LoVo (cell line): ENCODE results near the gene BSCL2.
"Not testable (repeated sequence)": the region's sequence is repeated elsewhere in the genome, so short reads cannot be mapped to it uniquely, and the experiment has no call there.

Experiments used
- DNase-seq: peaks from one replicate; pipeline ENCODE4 v3.0.0-alpha.2; 2016; ENCODE audit warnings: low spot score

Gene BSCL2

DNA sequence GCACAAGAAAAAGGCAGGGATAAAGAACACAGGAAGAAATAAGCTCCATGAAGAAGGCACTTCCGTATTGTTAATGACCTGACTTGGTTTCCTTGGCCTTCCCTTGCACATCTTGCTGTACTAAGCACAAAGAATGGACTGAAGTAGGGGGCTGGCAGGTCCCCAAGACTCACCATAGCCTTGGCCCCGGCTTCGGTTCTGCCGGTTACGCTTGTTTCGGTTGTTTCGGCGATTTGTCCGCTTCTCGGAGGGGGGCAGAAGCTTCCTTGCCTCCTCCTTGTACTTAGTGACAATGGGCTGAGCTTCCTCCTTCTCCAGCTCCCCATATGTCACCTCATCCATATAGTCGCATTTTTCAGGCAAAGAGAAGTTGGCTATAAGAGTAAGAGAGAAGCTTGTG, 9.6 kb upstream of the BSCL2 start:
- DNase-seq: no peak

DNA sequence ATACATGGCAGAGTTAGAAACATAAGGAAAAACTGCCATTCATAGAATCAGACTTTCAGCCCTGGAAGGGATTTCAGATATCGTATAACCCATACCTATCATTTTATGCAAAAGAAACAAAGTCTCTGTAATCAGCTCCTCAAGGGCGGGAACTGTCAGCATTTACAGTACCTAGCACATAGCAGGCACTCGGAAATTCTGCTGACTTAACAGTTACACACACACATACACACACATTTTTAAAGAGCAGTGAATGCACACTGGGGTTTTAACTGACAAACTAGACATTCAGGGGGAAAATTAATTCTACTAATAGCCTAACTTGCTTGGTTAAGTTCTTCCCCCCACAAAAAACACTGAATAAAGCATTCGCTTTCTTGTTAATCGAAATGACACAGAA, 9.0 kb upstream of the BSCL2 start:
- DNase-seq: no peak

DNA sequence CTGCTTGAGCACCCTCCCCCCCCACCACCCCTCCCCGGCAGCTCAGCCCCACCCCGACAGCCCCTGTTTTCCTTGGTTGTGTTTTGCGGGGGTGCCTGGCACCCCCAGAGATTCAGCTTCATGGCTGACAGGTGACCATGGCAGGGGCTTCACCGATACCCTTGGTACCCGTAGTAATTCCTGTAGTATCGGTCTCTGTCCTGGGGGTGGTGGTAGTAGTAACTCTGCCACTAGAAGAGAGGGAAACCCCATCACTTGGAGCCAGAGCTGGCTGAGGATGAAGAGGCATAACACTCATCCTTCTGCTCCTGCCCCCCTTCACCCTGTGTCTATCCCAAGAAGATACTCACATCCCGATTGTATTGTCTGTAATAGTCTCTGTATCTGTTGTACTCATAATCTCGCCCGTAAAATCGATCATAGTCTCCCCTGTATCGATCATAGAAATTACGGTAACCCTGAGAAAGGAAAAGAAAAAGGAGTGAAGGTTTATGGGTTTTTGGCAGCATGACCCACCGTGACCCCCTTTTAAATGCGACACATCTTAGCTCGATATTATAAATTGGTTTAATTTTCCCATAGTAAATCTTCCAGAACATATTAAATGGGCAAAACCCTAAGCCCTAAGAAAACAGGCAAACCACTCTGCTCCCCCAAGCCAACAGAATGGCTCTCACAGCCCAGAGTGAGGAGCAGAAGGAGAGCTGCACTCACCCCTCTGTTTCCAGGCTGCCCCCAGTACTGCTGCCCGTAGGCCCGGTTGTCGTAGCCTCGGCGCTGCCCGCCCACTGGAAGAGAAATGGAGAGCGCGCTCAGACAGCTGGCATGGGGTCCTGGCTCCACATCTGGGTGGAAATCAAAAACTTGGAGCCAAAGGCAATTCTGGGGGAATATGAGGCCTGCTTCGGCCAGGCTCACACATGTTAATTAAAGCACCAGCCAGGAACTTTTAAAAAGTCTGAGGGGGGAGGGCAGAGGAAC, 8.2 kb upstream of the BSCL2 start:
- DNase-seq: no peak

DNA sequence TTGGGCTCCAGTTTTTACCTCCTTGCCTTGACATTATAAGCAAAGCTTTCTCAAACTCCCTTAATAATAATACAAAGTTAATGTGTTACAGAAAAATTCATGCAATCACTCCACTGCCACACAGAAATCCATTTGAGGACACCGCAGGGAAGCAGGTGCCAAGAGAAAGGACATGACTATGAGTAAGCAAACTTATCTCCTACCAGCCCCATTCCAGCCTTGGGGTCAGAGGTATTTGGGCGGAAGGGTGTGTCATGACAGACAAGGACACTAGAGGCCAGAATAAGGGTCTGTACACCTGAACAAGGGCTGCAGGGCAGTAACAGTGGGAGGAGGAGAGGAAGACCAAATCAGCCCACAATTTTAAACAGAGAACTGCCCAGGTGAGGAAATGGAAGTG, 6.1 kb upstream of the BSCL2 start:
- DNase-seq: peak; percentile 57

DNA sequence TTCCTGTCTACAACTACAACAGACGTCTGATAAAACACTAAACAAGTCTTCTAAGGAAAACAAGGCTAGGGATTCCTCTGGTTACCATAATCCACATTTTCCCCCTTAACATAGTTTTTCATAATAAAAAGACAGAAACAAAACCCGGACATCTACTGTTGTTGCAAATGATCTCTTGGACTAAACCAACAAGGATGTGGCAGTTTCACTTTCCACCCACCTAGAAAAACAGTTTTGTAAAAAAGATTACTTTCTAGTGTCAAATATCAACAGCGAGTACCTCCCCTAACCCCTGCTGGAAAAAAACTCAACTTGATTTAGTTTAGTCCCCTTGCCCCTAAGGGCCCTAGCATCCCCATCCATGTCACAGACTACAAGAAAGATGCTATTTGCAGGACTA, 5.6 kb upstream of the BSCL2 start:
- DNase-seq: no peak

DNA sequence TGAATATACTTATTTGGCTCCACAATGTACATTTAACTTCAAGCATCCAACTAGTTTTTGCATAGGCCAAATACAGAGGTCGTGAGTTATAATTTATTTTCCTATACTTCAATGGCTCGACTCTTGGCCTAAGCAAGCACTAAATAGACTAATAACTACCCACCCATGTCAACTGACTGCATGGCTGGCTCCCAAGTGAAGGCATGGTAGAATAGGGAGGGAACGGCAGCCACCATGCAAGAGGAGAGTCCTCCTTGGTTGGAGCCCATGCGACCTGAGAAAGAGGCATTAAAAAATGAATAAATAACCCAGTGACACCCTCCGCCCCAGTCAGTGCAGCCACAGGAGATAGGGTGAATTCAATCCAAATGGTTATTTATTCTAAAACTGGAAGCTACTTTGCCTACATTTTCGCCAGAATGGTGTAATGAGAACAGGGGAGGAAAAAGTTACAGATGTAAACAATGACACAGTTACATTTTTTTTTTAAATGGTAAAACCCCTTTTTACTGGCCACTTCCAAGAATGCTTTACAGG, 5.1 kb upstream of the BSCL2 start:
- no peak for DNase-seq

DNA sequence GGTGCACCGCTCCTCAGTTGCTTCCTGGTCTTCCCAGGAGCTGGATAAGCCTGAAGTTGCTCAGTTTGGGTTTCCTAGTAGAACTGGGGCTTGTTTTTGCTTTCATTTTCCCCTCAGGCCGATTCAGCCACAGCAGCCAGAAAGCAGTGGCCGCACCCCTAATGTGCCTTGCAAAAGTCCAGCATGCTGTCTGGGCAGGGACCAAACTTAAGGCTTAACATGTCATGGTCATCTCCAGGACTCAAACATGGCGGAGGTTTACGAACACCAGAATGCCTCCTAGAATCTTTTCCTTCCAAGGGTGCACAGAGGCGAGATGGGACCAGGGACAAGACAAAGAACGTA, 2.7 kb upstream of the BSCL2 start:
- DNase-seq: no peak

DNA sequence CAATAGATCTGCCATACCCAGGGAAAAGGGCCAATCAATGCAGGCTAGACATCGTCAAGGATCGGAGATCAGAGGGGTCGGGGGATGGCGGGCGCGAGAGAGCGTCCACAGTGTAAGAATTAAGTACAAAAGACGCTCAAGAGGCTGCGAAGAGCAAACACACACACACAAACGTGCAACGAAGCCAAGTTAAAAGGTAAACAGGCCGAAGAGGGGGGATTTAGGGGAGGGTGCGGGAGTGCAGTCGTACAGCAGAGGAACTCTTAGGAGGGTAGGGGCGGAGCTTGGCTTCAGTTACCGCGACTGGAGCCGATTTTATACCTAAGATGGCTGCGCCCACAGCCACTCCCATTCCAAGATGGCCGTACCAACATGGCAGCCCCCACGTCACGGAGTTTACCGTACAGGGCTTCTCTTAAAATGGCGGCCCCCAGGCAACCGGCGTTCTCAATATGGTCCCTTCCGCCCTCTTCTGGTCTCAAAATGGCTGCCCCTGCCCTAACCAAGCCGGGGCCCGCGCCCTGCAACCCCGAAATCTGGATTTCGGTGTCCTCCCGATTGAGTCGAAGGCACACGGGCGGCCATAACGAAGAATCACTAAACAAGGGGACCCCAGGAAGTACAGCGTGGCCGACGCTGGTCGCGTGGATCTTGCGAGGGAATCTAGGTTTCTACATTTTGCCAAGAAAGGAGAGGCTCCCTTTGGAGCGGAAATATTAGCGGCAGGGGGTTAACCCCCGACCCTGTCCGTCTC, 2.2 kb upstream of the BSCL2 start:
- DNase-seq: peak; percentile 96

DNA sequence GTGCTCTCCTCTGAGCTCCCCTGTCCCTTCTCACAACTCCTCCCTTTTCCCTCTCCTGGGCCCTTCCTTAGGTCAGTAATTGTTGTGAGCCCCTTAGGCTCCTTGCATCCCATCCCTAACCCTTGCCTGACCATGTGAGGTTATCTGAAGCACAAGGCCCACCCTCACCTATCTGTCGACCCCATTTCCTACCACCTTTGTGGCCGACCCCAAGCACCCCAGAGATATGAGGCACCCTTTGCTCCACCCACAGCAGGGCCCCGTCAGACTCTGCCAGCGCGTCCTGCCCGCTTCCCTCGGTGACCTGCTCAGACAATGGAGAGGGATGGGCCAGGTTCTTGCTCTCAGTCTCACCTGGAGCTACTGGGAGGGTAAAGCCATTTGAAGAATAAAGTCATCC, 1.6 kb upstream of the BSCL2 start:
- peak; percentile 13 for DNase-seq

DNA sequence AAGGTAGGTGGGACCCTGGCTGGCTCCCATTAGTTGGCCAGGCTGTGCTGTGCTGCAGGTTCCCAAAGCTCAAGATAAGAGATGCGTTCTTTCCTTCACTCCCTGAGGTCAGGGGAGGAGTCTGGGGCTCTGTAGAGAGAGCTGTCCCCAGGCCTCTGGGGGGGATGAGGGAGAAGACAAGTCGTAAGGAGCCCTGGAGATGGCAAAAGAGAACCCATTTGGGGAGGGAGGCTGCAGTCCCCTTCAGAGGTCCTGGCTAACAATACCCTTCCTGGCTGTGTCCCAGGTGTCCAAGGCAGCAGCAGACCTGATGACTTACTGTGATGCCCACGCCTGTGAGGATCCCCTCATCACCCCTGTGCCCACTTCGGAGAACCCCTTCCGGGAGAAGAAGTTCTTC, 1.2 kb upstream of the BSCL2 start:
- DNase-seq: no peak

DNA sequence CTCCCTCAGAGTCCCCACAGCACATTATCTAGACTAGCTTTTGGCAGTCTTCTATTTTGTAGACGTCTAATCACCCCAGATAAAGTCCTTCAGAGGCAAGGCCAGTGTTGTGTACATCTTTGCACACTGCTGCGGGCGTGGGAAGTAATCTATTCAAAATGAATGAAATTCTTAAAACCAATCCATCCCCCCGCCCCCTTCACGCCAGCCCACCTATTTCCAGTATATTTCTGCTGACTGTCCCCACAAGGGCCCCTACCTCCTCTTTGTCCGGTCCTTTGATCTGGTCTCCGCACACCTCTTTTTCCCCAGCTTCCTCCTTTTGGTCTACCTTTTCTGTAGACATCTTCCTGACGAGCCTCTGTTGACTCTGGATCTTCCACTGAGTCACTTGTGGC, 375 bp downstream of the BSCL2 start:
- DNase-seq: no peak

DNA sequence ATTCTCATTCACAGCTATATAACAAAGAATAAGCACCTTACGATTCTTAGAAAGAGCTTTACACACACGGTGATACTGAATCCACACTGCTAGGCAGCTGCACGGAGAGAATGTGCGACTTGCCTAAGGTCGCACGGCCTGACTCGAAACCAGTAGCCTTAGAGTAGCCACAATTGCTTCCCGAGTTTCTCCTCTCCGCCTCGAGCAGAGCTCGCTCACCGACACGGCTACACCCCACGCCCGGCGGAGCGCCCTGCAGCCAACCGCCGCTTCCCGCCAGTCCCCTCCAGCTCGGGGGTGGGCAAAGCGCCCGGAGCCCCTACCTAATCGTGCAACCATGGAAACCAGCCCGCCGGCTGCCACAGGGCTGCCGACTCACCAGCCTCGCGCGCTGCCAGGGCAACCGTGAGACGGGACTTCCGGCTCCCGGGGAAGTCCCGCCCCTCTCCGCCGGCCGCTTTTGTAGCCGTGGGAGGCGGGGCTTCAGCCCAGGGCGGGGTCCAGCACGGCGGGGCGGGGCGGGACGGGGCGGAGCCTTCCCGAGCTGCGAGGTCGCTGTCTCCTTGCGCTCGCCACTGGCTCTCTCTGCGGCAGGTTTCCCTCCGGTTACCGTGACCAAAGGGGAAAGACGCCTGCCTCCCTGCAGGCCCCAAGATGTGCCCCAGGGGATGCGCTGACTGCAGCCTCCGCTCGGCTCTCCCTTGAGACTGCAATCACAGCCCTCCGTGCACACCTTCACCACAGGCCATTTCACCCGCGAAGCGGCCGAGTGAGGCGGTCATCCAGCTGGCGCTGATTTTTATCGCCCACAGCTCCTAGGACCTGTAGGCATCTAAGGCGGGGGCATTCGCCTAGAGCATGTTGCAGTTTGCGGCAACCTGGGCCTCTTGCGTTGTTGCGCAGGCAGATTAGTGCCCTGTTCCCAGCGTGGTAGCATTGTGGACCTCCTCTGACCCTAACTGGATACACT, 1.1 kb downstream of the BSCL2 start:
- peak; percentile 94 for DNase-seq

DNA sequence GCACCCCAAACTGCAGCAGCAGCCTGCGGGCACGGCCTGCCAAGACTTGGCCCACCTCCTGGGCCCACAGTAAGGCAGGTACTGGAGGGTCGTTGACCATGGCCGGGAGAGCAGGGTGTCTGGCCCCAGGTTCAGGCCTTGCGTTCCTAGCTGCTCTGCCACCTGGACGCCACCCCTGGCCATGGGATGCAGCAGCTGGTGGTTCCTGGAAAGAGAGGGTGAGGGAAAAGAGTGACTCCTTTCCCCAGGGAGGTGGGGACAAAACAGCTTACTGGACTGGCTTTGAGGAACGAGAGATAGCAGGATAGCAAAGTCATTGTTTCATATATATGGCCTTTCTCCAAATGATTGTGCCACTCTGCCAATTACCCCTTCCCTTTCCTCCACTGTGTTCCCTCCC, 1.8 kb downstream of the BSCL2 start:
- DNase-seq: no peak

DNA sequence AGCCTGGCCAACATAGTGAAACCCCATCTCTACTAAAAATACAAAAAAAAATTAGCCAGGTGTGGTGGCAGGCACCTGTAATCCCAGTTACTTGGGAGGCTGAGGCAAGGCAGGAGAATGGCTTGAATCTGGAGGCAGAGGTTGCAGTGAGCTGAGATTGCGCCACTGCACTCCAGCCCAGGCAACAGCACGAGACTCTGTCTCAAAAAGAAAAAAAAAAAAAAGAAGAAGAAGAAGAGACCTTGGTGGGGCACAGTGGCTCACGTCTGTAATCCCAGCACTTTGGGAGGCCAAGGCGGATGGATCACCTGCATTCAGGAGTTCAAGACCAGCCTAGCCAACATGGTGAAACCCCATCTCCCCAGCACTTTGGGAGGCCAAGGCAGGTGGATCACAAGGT, 3.3 kb downstream of the BSCL2 start:
- not testable (repeated sequence) for DNase-seq

DNA sequence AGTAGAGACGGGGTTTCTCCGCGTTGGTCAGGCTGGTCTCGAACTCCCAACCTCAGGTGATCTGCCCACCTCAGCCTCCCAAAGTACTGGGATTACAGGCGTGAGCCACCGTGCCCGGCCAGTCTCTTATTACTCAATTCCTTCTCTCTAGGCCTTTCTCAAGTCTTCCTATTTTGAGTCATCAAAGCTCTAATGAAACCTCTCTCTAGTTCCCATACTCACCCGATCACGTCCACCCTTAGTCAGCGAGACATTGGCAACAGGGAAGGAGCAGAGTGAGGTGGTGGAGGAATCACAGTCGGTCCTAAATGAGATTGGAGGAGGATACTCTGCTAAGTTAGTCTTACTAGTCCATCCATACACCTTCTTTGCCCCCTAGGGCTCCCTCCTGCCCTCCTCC, 5.0 kb downstream of the BSCL2 start:
- DNase-seq: no peak

DNA sequence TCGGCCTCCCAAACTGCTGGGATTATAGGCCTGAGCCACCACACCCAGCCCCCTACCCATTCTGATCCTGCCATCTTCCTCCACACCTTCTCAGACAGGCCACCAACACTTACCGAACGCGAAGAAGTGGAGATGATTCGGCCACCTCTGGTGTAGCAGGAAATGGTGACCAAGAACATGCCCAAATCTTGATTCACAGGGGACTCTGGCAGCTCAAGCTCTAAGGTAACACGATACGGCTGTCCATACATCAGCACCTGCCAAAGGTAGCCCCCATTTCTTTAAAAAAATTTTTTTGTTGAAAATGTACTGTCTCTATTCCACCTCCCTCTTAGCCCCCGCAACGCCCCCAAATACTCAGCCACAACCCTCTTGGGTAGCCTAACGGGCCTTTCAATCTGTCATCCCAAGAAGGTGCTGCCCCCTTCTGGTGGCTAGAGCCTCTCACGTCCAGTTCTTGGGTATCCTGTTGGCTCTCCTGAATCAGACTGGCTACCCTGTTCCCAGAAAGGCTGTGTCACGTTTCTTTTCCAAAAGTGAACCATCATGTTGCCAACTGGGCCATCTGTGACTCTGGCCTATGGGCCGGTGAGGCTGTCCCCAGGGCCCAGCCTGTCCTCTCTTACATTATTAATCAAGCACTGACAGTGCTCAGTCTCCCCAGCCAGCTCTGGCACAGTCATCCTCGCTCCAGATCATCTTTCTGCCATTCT, 12.6 kb downstream of the BSCL2 start:
- DNase-seq: peak; percentile 55

DNA sequence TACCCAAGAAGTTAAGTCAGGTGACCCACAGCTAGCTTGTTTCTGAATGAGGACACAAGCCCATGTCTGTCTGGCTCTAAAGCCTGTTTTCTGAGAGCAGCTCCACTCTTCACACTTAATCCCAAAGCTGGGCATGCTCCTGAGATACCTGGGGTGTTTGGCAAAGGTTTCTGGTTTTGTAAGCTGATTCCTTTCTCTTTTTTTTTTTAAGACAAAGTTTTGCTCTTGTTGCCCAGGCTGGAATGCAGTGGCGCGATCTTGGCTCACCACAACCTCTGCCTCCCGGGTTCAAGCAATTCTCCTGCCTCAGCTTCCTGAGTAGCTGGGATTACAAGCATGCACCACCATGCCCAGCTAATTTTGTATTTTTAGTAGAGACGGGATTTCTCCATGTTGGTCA, 13.6 kb downstream of the BSCL2 start:
- not testable (repeated sequence) for DNase-seq

DNA sequence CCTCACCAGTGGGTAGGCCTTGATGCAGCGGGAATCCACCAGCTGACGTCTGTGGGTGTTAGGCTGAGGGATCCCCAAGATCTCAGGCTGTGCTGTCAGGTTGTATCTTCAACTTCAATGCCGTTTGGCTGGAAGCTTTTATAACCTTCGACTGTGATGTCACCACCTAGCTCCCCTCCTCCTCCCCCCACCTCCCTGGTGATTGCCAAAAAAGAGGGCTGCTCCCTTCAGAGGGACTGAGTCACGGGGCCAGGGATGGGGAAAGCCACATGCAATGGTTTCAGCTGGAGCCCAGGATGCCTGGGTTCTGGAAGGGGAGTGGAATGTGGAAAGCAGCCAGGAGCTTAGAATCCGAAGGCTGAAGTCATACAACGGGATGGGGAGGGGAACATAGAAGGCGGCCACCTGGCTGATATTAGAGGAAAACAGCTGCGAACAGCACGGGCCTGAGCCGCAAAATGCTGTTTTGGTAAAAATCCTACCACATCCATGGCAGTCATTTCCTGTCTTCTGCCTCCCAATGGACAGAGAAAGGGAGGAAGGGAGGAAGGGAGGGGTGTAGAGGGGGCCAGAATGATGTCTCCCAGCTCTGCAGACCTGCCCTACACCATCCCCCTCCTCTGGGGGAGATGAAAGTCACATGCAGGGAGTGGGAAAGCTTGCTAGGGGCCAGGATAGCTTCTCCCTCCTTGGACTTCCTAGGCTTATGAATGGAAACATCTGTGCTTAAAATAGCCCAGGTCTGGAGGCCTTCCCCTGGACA, 17.6 kb downstream of the BSCL2 start, which contains the start of gene LRRN4CL:
Gene LRRN4CL, minus strand, starts transcription at position 110 of the 763 bp plus-strand sequence. CDS start 1,022 bp downstream, outside the sequence.
- no peak for DNase-seq

DNA sequence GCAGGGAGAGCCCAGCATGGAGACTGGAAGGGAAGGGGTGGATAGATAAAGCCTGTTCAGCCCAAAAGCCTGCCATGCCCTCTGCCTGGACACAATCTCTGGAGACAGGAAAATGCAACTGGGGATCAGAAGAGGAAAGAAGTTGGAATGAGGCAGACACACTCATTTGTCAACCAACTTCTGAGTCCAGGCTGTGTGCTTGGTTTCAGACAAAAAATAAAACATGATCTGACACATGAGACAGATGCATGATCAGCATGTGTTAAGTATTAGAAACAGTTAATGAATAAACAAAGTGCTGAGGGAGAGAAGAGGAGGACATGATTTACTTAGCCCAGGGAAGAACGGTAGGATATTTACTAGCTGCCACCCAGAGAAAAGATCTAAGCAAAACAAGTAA, 18.7 kb downstream of the BSCL2 start:
- DNase-seq: no peak
